HuH-7.5 (cell line): ENCODE measurements around the gene WFDC2.

Source experiments
- DNase-seq: peaks from one replicate; pipeline ENCODE4 v3.0.0; 2011; ENCODE audit warnings: low spot score

The WFDC2 gene

GRCh38 chr20:45497971-45498494 lies 28.5 kb downstream of the WFDC2 start:
- DNase-seq: no peak

GRCh38 chr20:45500022-45500421 lies 30.5 kb downstream of the WFDC2 start:
- DNase-seq: no peak

GRCh38 chr20:45501600-45501999 lies 32.0 kb downstream of the WFDC2 start:
- DNase-seq: no peak

GRCh38 chr20:45502561-45502960 lies 33.0 kb downstream of the WFDC2 start:
- no peak for DNase-seq

DNA sequence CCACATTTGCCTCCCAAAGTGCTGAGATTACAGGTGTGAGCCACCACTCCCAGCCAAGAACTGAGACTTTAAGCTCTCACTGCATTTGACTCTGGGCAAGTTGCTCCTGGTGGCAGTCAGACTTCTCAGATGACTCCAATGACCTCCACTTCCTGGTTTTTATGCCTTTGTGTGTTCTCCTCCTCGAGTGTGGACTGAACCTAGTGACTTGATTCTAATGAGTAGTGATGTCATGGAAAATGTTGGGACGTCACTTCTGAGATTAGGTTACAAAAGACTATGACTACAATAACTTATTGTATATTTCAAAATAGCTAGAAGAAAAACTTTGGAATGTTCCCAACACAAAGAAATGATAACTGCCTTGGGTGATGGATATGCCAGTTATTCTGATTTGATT lies 33.9 kb downstream of the WFDC2 start:
- DNase-seq: no peak

- DNase-seq: no peak
These were observed 36.8 kb downstream of the WFDC2 start for GRCh38 chr20:45506398-45506797.

DNA sequence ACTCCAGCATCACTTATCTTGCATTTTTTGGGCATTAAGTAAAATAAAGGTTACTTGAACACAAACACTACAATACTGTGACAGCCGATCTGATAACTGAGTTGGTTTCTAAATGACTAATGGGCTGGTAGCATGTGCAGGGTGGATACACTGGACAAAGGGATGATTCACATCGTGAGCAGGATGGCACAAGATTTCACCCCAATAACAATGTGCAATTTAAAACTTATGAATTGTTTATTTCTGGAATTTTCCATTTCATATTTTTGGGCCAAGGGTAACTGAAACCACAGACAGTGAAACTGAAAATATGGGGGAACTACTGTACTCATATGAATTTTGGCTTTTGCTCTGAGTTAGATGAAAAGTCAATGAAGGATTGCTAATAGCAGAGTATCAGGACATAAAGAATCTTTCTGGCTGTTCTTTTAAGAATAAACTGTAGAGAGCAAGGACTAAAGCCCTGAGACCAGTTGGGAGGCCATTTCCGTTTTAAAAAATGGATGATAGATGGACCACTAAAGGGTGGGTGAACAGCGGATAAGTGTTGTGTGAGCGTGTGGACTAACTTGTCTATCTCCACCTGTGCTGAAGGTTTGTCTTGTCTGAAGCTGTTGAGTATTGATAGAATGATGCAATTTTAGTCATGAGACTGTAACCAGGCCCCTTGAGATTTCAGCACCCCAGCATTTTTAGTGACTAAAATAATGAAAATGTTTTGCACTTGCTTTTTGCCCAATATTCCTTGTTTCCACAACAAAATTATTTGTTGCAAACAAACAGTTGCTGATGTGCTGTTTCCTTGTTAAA lies 37.7 kb downstream of the WFDC2 start:
- no peak for DNase-seq

GRCh38 chr20:45508068-45508886 lies 38.7 kb downstream of the WFDC2 start:
- no peak for DNase-seq

DNA sequence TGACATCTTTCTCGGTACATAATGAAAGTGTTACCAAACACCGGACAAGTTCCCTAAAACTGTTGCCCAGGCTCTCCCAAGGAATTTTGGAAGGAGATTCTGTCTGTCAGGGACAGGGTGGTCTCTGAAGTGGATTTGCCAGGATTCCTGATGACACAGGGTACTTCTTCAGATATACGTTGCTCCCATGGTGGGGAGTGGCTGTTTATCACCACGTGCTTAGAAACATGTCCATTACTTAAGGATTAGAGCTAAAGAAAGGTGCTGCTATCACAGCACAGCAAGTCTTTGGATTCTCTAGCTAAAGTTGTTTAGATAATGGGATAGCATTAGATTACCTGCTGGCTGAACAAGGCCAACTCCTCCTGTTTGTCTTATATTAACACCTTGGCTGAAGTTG lies 39.5 kb downstream of the WFDC2 start:
- no peak for DNase-seq

DNA sequence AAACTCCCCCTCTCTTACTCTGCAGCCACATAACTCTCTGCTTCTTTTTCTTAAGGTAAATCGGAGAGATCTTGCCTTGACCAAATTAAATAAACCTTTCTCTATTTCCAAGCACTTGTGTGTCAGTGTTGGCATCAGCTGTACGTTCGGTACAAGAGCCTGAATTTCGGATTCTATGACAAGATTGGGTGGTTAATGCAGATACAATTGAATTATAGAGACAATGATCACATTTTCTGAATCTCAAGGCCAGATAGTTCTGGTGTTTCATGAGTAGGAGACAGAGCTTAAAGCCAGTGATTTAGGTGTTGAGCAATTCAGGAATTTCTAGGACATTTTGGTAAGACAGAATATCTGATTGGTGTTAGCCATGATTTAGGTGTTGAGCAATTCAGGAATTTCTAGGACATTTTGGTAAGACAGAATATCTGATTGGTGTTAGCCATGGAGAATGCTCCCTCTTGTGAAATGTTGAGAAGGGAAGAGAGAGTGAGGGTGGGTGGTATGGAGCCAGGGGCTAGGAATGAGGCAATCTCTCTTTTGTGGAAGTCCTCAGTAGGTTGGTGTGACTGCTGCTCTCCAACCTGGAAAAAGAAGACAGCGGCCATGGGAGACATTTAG lies 40.8 kb downstream of the WFDC2 start:
- DNase-seq: no peak

DNA sequence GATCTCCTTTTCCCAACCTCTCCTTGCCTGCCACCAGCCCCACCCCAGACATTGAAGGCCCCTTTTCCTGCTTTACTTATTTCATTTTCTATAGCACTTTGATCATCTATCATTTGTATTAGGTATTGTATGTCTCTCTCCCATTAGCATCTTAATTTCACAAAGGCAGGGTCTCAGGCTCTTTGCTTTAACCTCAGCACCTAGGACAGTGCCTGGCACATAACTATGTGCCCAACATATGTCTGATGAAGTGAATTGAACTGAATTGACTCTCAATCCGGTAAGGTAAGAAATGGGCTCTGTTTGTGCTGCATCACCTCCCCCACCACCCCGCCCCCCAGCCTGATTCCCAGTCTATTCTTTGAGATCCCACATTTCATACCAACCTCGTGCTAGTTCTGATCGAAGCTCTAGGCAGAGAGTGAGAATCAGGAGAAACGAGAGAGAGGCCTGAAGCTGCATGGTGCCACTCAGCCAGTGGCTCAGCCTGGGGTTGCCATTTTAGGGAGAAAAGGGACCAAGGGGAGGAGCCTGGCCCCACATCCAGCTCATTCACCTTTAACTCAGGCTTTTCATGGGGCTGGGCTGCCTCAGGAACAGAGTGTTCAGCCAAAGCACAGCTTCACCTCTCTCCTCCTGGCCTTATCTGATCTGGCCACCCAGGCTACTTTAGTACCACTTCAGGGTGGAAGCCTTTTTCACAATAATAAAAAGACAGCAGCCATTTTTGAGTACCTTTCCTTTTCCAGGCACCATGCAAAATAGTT lies 45.8 kb downstream of the WFDC2 start, which contains the start of gene SPINT3:
Gene SPINT3 (minus strand): TSS at position 476 of the 767 bp plus-strand sequence. CDS start 14 bp downstream, at position 462.
- no peak for DNase-seq

DNA sequence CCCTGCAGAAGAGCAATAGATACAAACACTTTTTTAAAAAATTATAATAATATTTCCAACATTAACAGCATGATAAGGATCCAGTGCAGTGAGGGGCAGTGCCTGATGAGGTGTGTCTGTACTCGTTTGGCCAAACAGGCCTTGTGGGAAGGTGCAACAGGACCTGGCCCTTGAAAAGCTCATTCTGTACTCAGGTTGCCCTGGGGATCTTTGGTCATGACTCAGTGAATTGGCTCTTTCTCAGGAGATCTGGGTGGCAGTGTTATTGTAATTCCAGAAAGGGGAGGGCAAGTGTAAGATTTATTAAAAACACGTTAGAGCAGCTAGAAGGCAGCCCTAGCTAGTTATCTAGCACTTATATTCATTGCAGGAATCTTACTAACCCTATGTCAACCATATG lies 48.7 kb downstream of the WFDC2 start:
- no peak for DNase-seq

DNA sequence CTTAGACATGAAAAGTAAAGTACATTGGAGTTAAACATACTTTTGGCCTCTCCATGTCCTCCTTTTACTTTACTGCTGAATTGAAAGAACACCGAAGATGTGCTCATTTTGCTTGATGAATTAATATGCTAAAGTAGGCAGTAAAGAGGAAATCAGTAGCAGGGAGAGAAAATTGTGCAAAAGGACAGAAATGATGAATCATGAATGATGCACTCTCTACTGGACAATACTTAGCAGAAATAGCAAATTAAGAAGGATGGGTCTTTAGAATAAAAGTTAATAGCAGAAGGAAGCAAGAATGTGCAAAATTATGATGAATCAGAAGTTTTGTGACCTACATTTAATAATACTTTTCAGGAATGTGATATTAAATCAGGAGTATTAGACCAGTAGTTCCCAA lies 54.3 kb downstream of the WFDC2 start:
- DNase-seq: no peak

DNA sequence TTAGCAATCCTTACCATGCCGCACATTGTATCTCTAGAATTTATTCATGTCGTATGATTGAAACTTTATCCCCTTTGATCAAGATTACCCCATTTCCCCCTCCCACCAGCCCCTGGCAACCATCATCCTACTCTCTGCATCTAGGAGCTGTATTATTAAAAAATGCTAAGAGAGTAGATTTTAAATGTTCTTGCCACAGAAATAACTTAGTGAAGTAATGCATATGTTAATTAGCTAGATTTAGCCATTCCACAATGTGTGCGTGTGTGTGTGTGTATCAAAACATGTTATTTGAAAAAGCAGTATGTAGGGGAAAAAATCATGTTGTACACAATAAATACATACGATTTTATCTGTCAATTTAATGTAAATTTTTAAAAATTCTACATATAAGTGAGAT lies 57.7 kb downstream of the WFDC2 start:
- DNase-seq: no peak
